H1 (cell line): Measurements from ENCODE around the gene GUCY1A1. TPM values are rescaled to one million over a fixed set of nuclear protein-coding genes. Genes with fewer than 3 reads are reported as not detected.

Source experiments
- CBX8 ChIP-seq: fragments of 300-800, 300-1000 bp; sonication (generic); IDR thresholded peaks from 2 replicates; pipeline ENCODE4 v1.7.1; 2016; ENCODE audit warnings: low read depth, low read length, borderline replicate concordance
- polyA plus RNA-seq, 7 experiments: library from polyadenylated mRNA; depleted of rRNA in 3 of 7; stranded (reverse) in 5 of 7; unstranded in 2 of 7; fragments of >200 nt in 5 of 7; fragments of 200-250 nt in 2 of 7; gene quantifications; 1 replicate in 5 of 7; 2 replicates in 1 of 7; 4 replicates in 1 of 7; pipeline versions ENCODE4 v1.2.1 to v1.2.3, GENCODE V29; 2011 to 2013; ENCODE audit warnings: missing spikeins in 2 of 7, mixed read lengths in 2 of 7
- total RNA-seq: library from RNA; stranded (reverse); fragmentation: NEBNext Ultra II Directional; extraction: Animal tissue kit (Norgen Biotek cat#: 25700); gene quantifications from 2 replicates; pipeline ENCODE4 v1.2.1, GENCODE V29; 2021

GUCY1A1 gene
- total and polyA plus RNA-seq, 2 of the 8 experiments (the other 6 are each of a cell fraction or from before 2014, with no cell fraction given): not detected

- TF ChIP-seq CBX8: no peak
- TF ChIP-seq, all 59 proteins: peak for 0
These were observed 40.1 kb upstream of the GUCY1A1 start (continued) for GRCh38 chr4:155626561-155626960.
